HepG2 (cell line): ENCODE data around the gene MED13. TPM values are rescaled to one million over a fixed set of nuclear protein-coding genes. Genes with fewer than 3 reads are reported as not detected.
A peak's percentile ranks its signal among the peaks of the same experiment; 100 is the strongest.

Experiments used
- CCAR2 ChIP-seq: fragments of 200-400 bp; formaldehyde crosslinking; optimal IDR thresholded peaks from 2 replicates; pipeline ENCODE3; 2018; ENCODE audit warnings: low read depth, mild to moderate bottlenecking, low read length, moderate library complexity
- FOXJ3 ChIP-seq: sonication (generic); formaldehyde crosslinking; IDR thresholded peaks from 2 replicates; pipeline ENCODE4 v1.4.0; 2020; ENCODE audit warnings: missing genetic modification reagents, mild to moderate bottlenecking, borderline replicate concordance
- KAT8 ChIP-seq: IDR thresholded peaks from 2 replicates; pipeline ENCODE4 v1.6.1; 2016; ENCODE audit warnings: missing genetic modification reagents, missing compliant biosample characterization
- KDM6A ChIP-seq: IDR thresholded peaks from 2 replicates; pipeline ENCODE4 v1.6.1; 2016; ENCODE audit warnings: low read depth
- NKX3-1 ChIP-seq: sonication (generic); formaldehyde crosslinking; IDR thresholded peaks from 2 replicates; pipeline ENCODE4 v1.5.0; 2020; ENCODE audit warnings: missing genetic modification reagents
- SAFB2 ChIP-seq: sonication (generic); formaldehyde crosslinking; IDR thresholded peaks from 2 replicates; pipeline ENCODE4 v1.5.1; 2020; ENCODE audit warnings: missing genetic modification reagents, low read depth, mild to moderate bottlenecking, borderline replicate concordance
- SRF ChIP-seq: IDR thresholded peaks from 2 replicates; pipeline ENCODE4 v1.6.1; 2011; ENCODE audit warnings: mild to moderate bottlenecking, low read depth, low read length, moderate library complexity
- ZBED4 ChIP-seq: sonication (generic); formaldehyde crosslinking; IDR thresholded peaks from 2 replicates; pipeline ENCODE4 v1.4.0; 2020; ENCODE audit warnings: missing genetic modification reagents, borderline replicate concordance
- ZFP1 ChIP-seq: IDR thresholded peaks from 2 replicates; pipeline ENCODE4 v1.6.1; 2016
- ZNF570 ChIP-seq: sonication (generic); formaldehyde crosslinking; IDR thresholded peaks from 2 replicates; pipeline ENCODE4 v1.4.0; 2020; ENCODE audit warnings: mild to moderate bottlenecking, missing genetic modification reagents, borderline replicate concordance
- ZNF598 ChIP-seq: sonication (generic); formaldehyde crosslinking; IDR thresholded peaks from 2 replicates; pipeline ENCODE4 v1.5.1; 2020; ENCODE audit warnings: mild to moderate bottlenecking, missing genetic modification reagents, borderline replicate concordance
- ZNF646 ChIP-seq: sonication (generic); formaldehyde crosslinking; IDR thresholded peaks from 2 replicates; pipeline ENCODE4 v1.9.0; 2021; ENCODE audit warnings: mild to moderate bottlenecking, missing genetic modification reagents
- polyA plus RNA-seq, 8 experiments: library from polyadenylated mRNA; depleted of rRNA in 3 of 8; stranded (reverse) in 7 of 8; unstranded in 1 of 8; fragments of >200 nt; fragmentation: Illumina TruSeq in 4 of 8; extraction: Trizol in 4 of 8; gene quantifications; 2 replicates each; pipeline versions ENCODE4 v1.2.1 to v1.2.3, GENCODE V29; 2011 to 2016; ENCODE audit warnings: low read depth in 4 of 8, missing spikeins in 1 of 8, mixed read lengths in 1 of 8; ENCODE audit not compliant: insufficient read depth in 1 of 8
- total RNA-seq, 5 experiments: library from RNA; depleted of rRNA; stranded (reverse); fragments of >200 nt; fragmentation: Illumina TruSeq; extraction: Trizol; gene quantifications; 2 replicates each; pipeline ENCODE4 v1.2.3, GENCODE V29; 2016; ENCODE audit warnings: low read depth in 1 of 5

The MED13 gene
- total and polyA plus RNA-seq, 2 of the 13 experiments (the other 11 are each of a cell fraction or from before 2014, with no cell fraction given) = 27.4 to 69.1 TPM

- TF ChIP-seq KAT8 (CRISPR knock-in tag) (peak; percentile 94), ZBED4 (no peak; the same call in 1 of the 2 replicates), CCAR2 (peak; percentile 8), ZNF598 (CRISPR knock-in tag) (peak; percentile 99; the same call in 1 of the 2 replicates), ZFP1 (CRISPR knock-in tag) (no peak), SAFB2 (CRISPR knock-in tag) (peak; percentile 83; the same call in 1 of the 2 replicates), ZNF646 (CRISPR knock-in tag) (peak; percentile 42; the same call in 1 of the 2 replicates), NKX3-1 (CRISPR knock-in tag) (no peak), SRF (no peak), FOXJ3 (CRISPR knock-in tag) (no peak), ZNF570 (CRISPR knock-in tag) (no peak), KDM6A (CRISPR knock-in tag) (0 out of 2 replicates have a peak, but pooled peaks have one; percentile 13)
Measured at GRCh38 chr17:61927208-61928100, 137.6 kb downstream of the MED13 start, which contains the start of gene INTS2 (continued).
